Measurements from ENCODE around the gene ABLIM1.

The ABLIM1 gene

DNA sequence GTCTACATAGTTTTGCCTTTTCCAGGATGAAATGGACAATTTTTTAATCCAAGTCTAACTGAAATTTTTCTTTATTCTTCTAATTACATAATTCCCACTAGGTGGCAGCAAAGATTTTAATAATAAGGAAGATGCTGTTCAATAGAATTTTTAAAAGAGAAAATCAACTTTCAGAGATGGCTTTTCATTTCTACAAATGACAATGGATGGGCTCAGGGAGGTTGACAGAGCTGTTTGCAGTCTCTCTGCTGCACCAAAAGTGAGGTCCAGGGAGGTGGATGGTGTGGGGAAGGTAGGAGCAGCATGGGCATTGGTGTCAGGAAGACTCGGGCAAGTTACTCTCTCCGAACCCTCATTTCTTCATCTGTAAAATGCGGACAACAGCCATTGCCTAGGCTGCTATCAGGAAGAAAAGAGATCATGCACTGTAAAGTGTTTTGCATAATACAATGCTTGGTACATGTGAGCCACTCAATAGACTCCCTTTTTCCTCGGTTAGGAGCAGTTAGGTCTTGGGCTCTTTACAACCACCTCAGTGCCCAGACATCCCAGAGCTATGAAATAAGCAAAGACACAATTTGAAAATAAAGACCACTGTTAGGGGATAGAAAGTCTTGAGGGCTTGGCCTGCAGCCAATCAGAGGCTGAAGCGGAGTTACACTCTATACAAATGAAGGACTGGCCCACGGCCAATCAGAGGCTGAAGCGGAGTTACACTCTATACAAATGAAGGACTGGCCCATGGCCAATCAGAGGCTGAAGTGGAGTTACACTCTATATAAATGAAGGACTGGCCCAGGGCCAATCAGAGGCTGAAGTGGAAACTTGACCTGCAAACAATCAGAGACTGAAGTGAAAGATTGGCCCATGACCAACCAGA is 107.1 kb downstream of the ABLIM1 start:
- TF ChIP-seq EP300 (IDR thresholded peaks at IDR 0.05; ENCODE audit: borderline replicate concordance) = 0 out of 2 replicates have a peak, but pooled peaks have one; percentile 31
- peak; percentile 77 for TF ChIP-seq RAD21 (IDR thresholded peaks at IDR 0.05; ENCODE audit: low read depth)
- no peak for TF ChIP-seq YY1 (IDR thresholded peaks at IDR 0.05; ENCODE audit: low read depth)
- TF ChIP-seq NFIC (IDR thresholded peaks at IDR 0.05) = peak; percentile 98

DNA sequence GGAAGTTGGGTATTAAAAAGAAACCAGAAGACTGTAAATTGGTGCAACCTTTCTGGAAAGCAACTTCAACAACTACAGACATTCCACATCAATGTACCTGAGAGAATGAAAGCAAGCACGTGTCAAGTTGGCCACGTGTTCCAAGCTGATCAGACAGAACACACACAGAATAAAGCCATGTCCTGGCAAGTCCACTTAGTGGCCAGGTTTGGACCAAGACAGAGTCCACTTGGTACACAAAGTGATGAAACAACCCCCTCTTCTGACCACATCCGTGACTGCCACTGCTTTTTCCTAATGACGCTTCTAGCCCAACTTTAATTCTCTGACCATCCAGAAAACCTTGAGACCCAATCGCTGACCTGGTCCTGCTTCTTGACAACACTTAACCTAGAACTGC is 109.4 kb downstream of the ABLIM1 start:
- TF ChIP-seq NFIC (IDR thresholded peaks at IDR 0.05) = no peak
- TF ChIP-seq RAD21 (IDR thresholded peaks at IDR 0.05; ENCODE audit: low read depth) = peak; percentile 97

DNA sequence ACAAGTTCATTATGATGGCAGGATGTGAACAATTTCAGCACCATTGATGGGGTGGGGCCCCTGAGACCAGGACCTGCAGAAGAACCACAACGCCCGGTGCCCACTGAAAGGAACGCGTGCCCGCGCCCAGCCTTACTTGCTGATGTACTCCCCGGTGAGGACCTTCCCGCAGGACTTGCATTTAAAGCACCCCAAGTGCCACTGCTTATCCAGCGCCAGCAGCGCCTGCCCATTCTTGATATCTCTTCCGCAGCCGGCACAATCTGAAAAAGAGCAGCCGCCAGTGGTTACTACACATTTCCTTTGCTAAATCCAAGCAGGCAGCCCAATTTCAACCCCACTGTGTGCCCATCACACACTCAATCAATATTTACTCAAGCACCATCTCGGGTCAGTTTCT is 110.6 kb downstream of the ABLIM1 start:
- no peak for TF ChIP-seq TEAD4 (IDR thresholded peaks at IDR 0.05)
- no peak for TF ChIP-seq USF1 (IDR thresholded peaks at IDR 0.05)
- no peak for TF ChIP-seq CEBPB (IDR thresholded peaks at IDR 0.05)
- no peak for TF ChIP-seq YY1 (IDR thresholded peaks at IDR 0.05; ENCODE audit: low read depth)
- no peak for TF ChIP-seq TAF1 (IDR thresholded peaks at IDR 0.05; ENCODE audit: low read depth)
- no peak for TF ChIP-seq CREB1 (IDR thresholded peaks at IDR 0.05; ENCODE audit: low read depth)
- no peak for TF ChIP-seq EP300 (IDR thresholded peaks at IDR 0.05; ENCODE audit: borderline replicate concordance)
- no peak for TF ChIP-seq NFIC (IDR thresholded peaks at IDR 0.05)
- no peak for TF ChIP-seq EGR1 (IDR thresholded peaks at IDR 0.05)
- no peak for TF ChIP-seq TCF12 (IDR thresholded peaks at IDR 0.05; ENCODE audit: low read depth)
- no peak for TF ChIP-seq FOXM1 (IDR thresholded peaks at IDR 0.05; ENCODE audit: borderline replicate concordance, low read depth)
- no peak for TF ChIP-seq RAD21 (IDR thresholded peaks at IDR 0.05; ENCODE audit: low read depth)
- TF ChIP-seq ZBTB7A (IDR thresholded peaks at IDR 0.05; ENCODE audit: low read depth) = no peak

- TF ChIP-seq USF1 (IDR thresholded peaks at IDR 0.05) (no peak), NFIC (IDR thresholded peaks at IDR 0.05) (no peak), ZBTB7A (IDR thresholded peaks at IDR 0.05; ENCODE audit: low read depth) (no peak), YY1 (IDR thresholded peaks at IDR 0.05; ENCODE audit: low read depth) (no peak), EP300 (IDR thresholded peaks at IDR 0.05; ENCODE audit: borderline replicate concordance) (no peak), TCF12 (IDR thresholded peaks at IDR 0.05; ENCODE audit: low read depth) (no peak), CEBPB (IDR thresholded peaks at IDR 0.05) (no peak)
These were observed 111.0 kb downstream of the ABLIM1 start for GRCh38 chr10:114547056-114547455.

- no peak for TF ChIP-seq REST (IDR thresholded peaks at IDR 0.05; ENCODE audit: low read depth)
- TF ChIP-seq EGR1 (IDR thresholded peaks at IDR 0.05) = no peak
- no peak for TF ChIP-seq YY1 (IDR thresholded peaks at IDR 0.05; ENCODE audit: low read depth)
- TF ChIP-seq TCF12 (IDR thresholded peaks at IDR 0.05; ENCODE audit: low read depth) = no peak
- TF ChIP-seq CREB1 (IDR thresholded peaks at IDR 0.05; ENCODE audit: low read depth) = no peak
- TF ChIP-seq MAX (IDR thresholded peaks at IDR 0.05) = no peak
- no peak for TF ChIP-seq NFIC (IDR thresholded peaks at IDR 0.05)
- TF ChIP-seq USF1 (IDR thresholded peaks at IDR 0.05) = no peak
- TF ChIP-seq CEBPB (IDR thresholded peaks at IDR 0.05) = no peak
- TF ChIP-seq RAD21 (IDR thresholded peaks at IDR 0.05; ENCODE audit: low read depth) = no peak
- TF ChIP-seq ZBTB7A (IDR thresholded peaks at IDR 0.05; ENCODE audit: low read depth) = no peak
- no peak for TF ChIP-seq EP300 (IDR thresholded peaks at IDR 0.05; ENCODE audit: borderline replicate concordance)
- no peak for TF ChIP-seq FOXM1 (IDR thresholded peaks at IDR 0.05; ENCODE audit: borderline replicate concordance, low read depth)
- no peak for TF ChIP-seq TEAD4 (IDR thresholded peaks at IDR 0.05)
- TF ChIP-seq TAF1 (IDR thresholded peaks at IDR 0.05; ENCODE audit: low read depth) = no peak
These were observed 112.3 kb downstream of the ABLIM1 start for GRCh38 chr10:114545819-114546218.

- TF ChIP-seq YY1 (IDR thresholded peaks at IDR 0.05; ENCODE audit: low read depth) (no peak), TAF1 (IDR thresholded peaks at IDR 0.05; ENCODE audit: low read depth) (peak; percentile 18; the same call in 1 of the 2 replicates), TEAD4 (IDR thresholded peaks at IDR 0.05) (no peak), EGR1 (IDR thresholded peaks at IDR 0.05) (no peak)
These were observed 113.0 kb downstream of the ABLIM1 start for GRCh38 chr10:114545071-114545470.

DNA sequence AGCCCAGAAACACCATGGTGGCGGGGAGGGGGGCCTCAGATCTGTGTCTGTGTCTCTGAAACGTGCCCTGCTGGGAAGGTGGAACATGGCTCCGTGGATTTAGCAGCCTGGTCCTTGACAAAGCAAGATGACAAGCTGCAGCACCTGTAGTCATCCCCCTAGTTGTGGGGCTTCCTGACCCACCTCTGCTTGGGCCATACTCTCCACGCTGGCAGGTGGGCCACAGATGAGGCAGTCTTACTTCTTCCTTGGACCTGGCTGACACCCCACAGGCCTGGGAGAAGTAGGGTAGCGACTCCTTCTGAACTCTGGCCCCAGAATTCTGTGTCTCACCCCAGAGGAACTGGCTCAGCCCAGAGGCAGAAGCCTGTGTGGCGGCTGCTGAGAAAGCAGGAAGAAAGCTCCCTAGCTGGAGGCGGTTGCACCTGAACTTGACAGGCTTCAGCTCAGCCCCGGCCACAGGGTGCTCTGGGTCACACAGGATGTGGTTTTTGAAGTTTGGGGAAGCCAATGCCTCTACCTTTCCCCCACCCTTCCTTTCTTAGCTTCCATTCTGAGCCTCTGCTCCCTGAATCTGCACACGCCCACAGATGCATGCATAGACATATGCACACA is 113.9 kb downstream of the ABLIM1 start:
- TF ChIP-seq NFIC (IDR thresholded peaks at IDR 0.05) = no peak
- no peak for TF ChIP-seq ZBTB7A (IDR thresholded peaks at IDR 0.05; ENCODE audit: low read depth)
- TF ChIP-seq CEBPB (IDR thresholded peaks at IDR 0.05) = no peak
- TF ChIP-seq CREB1 (IDR thresholded peaks at IDR 0.05; ENCODE audit: low read depth) = no peak
- no peak for TF ChIP-seq RAD21 (IDR thresholded peaks at IDR 0.05; ENCODE audit: low read depth)
- no peak for TF ChIP-seq EP300 (IDR thresholded peaks at IDR 0.05; ENCODE audit: borderline replicate concordance)
- TF ChIP-seq EGR1 (IDR thresholded peaks at IDR 0.05) = no peak
- no peak for TF ChIP-seq TCF12 (IDR thresholded peaks at IDR 0.05; ENCODE audit: low read depth)
- no peak for TF ChIP-seq TAF1 (IDR thresholded peaks at IDR 0.05; ENCODE audit: low read depth)
- TF ChIP-seq REST (IDR thresholded peaks at IDR 0.05; ENCODE audit: low read depth) = no peak
- TF ChIP-seq YY1 (IDR thresholded peaks at IDR 0.05; ENCODE audit: low read depth) = no peak
- TF ChIP-seq MAX (IDR thresholded peaks at IDR 0.05) = no peak
- TF ChIP-seq TEAD4 (IDR thresholded peaks at IDR 0.05) = no peak
- TF ChIP-seq FOXM1 (IDR thresholded peaks at IDR 0.05; ENCODE audit: borderline replicate concordance, low read depth) = no peak
- TF ChIP-seq USF1 (IDR thresholded peaks at IDR 0.05) = no peak

Measured in Ishikawa (cell line).